Thyroid gland (tissue), 4 donors: ENCODE results near the gene SEMA7A.

Source experiments
- POLR2A ChIP-seq, 2 donors: fragments of 450-650 bp; IDR thresholded peaks; one replicate each; pipeline ENCODE4 v1.6.1; 2017; ENCODE audit warnings: antibody characterized with exemption in 2 of 2, mild to moderate bottlenecking in 2 of 2, moderate library complexity in 1 of 2
- TF ChIP-seq, protein P1 (sequence below), 6 experiments: fragments of 200-600 bp in 3 of 6; fragments of 450-650 bp in 3 of 6; sonication (generic) in 3 of 6; IDR thresholded peaks; one replicate each; pipeline ENCODE4 v1.5.1; 2016 to 2019; ENCODE audit warnings: antibody characterized with exemption in 6 of 6, mild to moderate bottlenecking in 2 of 6, inconsistent platforms in 1 of 6, moderate library complexity in 1 of 6

DNA sequence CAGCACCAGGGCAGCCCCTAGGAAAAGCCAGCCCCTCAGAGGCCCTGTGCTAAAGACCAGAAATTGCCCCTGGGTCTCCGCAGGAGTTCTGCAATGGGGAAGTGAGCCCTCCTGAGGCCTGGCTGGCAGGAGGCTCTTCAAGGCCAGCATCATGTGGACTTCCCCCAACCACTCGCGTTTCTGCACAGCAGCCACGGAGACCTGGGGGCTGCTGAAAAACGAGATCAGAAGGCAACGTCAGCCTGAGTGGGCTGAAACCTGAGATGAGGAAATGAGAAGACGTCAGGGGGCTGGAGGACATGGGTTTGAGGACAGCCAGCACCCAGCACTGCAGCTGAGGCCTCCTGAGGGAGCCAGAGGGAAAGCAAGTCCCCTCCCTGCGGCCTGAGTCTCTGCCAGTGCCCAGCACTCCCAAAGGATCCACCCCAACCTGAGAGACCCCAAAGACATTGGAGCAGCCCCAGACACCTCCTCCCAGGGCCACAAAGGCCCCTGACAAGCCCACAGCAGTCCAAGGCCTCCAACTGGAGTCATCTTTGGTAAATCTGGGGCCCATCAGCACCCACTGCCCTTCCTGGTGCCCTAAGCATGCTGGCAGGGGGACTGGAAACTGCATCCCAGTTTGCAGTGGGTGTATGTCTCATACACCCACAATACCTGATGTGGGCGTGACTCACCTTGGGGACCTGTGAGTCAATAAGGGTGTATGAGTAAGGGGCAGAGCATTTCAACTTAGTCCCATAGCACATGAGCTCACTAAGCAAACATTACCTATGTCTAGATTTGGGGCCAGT lies 37.1 kb downstream of the SEMA7A start:
- TF ChIP-seq, protein P1, sequence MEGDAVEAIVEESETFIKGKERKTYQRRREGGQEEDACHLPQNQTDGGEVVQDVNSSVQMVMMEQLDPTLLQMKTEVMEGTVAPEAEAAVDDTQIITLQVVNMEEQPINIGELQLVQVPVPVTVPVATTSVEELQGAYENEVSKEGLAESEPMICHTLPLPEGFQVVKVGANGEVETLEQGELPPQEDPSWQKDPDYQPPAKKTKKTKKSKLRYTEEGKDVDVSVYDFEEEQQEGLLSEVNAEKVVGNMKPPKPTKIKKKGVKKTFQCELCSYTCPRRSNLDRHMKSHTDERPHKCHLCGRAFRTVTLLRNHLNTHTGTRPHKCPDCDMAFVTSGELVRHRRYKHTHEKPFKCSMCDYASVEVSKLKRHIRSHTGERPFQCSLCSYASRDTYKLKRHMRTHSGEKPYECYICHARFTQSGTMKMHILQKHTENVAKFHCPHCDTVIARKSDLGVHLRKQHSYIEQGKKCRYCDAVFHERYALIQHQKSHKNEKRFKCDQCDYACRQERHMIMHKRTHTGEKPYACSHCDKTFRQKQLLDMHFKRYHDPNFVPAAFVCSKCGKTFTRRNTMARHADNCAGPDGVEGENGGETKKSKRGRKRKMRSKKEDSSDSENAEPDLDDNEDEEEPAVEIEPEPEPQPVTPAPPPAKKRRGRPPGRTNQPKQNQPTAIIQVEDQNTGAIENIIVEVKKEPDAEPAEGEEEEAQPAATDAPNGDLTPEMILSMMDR (IDR thresholded peaks at IDR 0.05), result no peak
- TF ChIP-seq POLR2A (IDR thresholded peaks at IDR 0.05), result no peak
